ENCODE measurements around the gene CUBN.
A peak's percentile ranks its signal among the peaks of the same experiment; 100 is the strongest.

Gene CUBN

DNA sequence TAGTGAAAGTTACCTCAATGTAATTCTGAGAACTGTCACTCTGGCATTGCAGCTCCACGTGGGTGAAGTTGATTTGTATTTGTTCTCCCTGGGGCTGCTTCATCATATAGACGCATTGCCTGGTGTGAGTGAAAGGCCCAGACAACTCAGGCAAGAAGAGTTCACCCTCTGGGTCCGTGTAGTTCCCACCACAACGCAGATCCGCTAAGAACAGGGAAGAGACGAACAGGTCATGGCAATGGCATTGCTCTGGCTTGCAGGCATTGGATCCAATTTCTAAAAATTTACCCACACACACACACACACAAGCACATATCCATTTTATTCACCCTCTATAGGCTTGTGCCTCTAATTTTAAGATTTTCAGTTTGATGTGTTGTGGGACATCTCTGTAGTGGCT, 45.4 kb downstream of the CUBN start:
- no peak for DNase-seq
- Histone ChIP-seq H3K27ac (ENCODE audit: insufficient read depth in 1 of 2, low read depth in 1 of 2, low read length in 2 of 2, poor library complexity in 1 of 2, severe bottlenecking in 2 of 2) (no peak overlapping the region), H3K4me1 (ENCODE audit: control extremely low read depth in 1 of 4, control insufficient read depth in 4 of 4, insufficient read depth in 4 of 4, low read length in 3 of 4) (no peaks in the 10 kb centered on the region), H3K27me3 (replicated peaks in 2 of 5; ENCODE audit: control insufficient read depth in 4 of 5, insufficient read depth in 5 of 5, low read length in 4 of 5) (no peaks in the 10 kb centered on the region), H3K9me3 (ENCODE audit: control extremely low read depth in 1 of 5, control insufficient read depth in 4 of 5, insufficient read depth in 2 of 5, low read depth in 1 of 5, low read length in 4 of 5) (no peaks in the 10 kb centered on the region), H3K36me3 (ENCODE audit: control insufficient read depth in 4 of 4, insufficient read depth in 4 of 4, low read length in 3 of 4) (no peaks in the 10 kb centered on the region), H3K4me3 (ENCODE audit: control insufficient read depth in 1 of 7, extremely low read depth in 1 of 7, insufficient read depth in 4 of 7, low read depth in 2 of 7, low read length in 6 of 7) (no peak overlapping the region)
- ChIA-PET POLR2A (no interaction called here), CTCF (no interaction called here)
- 93% methylated on average over 5 of the region's 6 CpGs for WGBS (ENCODE audit: insufficient coverage)

- no peak overlapping the region for H3K4me3 ChIP-seq (ENCODE audit: control insufficient read depth in 1 of 7, extremely low read depth in 1 of 7, insufficient read depth in 4 of 7, low read depth in 2 of 7, low read length in 6 of 7)
- POLR2A ChIA-PET: no interaction called here
- H3K27me3 ChIP-seq (replicated peaks in 2 of 5; ENCODE audit: control insufficient read depth in 4 of 5, insufficient read depth in 5 of 5, low read length in 4 of 5): no peaks in the 10 kb centered on the region
- no peaks in the 10 kb centered on the region for H3K9me3 ChIP-seq (ENCODE audit: control extremely low read depth in 1 of 5, control insufficient read depth in 4 of 5, insufficient read depth in 2 of 5, low read depth in 1 of 5, low read length in 4 of 5)
- no peaks in the 10 kb centered on the region for H3K36me3 ChIP-seq (ENCODE audit: control insufficient read depth in 4 of 4, insufficient read depth in 4 of 4, low read length in 3 of 4)
- WGBS (ENCODE audit: insufficient coverage): 100% methylated on average over 2 of the region's 2 CpGs
- no peaks in the 10 kb centered on the region for H3K4me1 ChIP-seq (ENCODE audit: control extremely low read depth in 1 of 4, control insufficient read depth in 4 of 4, insufficient read depth in 4 of 4, low read length in 3 of 4)
- no peak for DNase-seq
- CTCF ChIA-PET: interaction anchor here (1.6 kb wide), 1 partner anchor 16 kb away, joined by 3 read pairs; no protein-coding TSS in a partner anchor
- H3K27ac ChIP-seq (ENCODE audit: insufficient read depth in 1 of 2, low read depth in 1 of 2, low read length in 2 of 2, poor library complexity in 1 of 2, severe bottlenecking in 2 of 2): no peak overlapping the region
Observed at GRCh38 chr10:17081431-17081830, 48.2 kb downstream of the CUBN start.

- no peaks in the 10 kb centered on the region for H3K27me3 ChIP-seq (replicated peaks in 2 of 5; ENCODE audit: control insufficient read depth in 4 of 5, insufficient read depth in 5 of 5, low read length in 4 of 5)
- H3K4me1 ChIP-seq (ENCODE audit: control extremely low read depth in 1 of 4, control insufficient read depth in 4 of 4, insufficient read depth in 4 of 4, low read length in 3 of 4): no peaks in the 10 kb centered on the region
- no peak for DNase-seq
- WGBS (ENCODE audit: insufficient coverage): 100% methylated on average over 1 of the region's 2 CpGs
- no peaks in the 10 kb centered on the region for H3K36me3 ChIP-seq (ENCODE audit: control insufficient read depth in 4 of 4, insufficient read depth in 4 of 4, low read length in 3 of 4)
- ChIA-PET CTCF (interaction anchor here (0.9 to 1.5 kb wide), 3 partner anchors 10 to 194 kb away, joined by 3 read pairs; no protein-coding TSS in a partner anchor), POLR2A (no interaction called here)
- H3K9me3 ChIP-seq (ENCODE audit: control extremely low read depth in 1 of 5, control insufficient read depth in 4 of 5, insufficient read depth in 2 of 5, low read depth in 1 of 5, low read length in 4 of 5): no peaks in the 10 kb centered on the region
- no peak overlapping the region for H3K4me3 ChIP-seq (ENCODE audit: control insufficient read depth in 1 of 7, extremely low read depth in 1 of 7, insufficient read depth in 4 of 7, low read depth in 2 of 7, low read length in 6 of 7)
- H3K27ac ChIP-seq (ENCODE audit: insufficient read depth in 1 of 2, low read depth in 1 of 2, low read length in 2 of 2, poor library complexity in 1 of 2, severe bottlenecking in 2 of 2): no peak overlapping the region
Observed at GRCh38 chr10:17077890-17078289, 51.7 kb downstream of the CUBN start.

GRCh38 chr10:17077346-17077781, 52.2 kb downstream of the CUBN start:
- Histone ChIP-seq H3K4me1 (ENCODE audit: control extremely low read depth in 1 of 4, control insufficient read depth in 4 of 4, insufficient read depth in 4 of 4, low read length in 3 of 4) (no peaks in the 10 kb centered on the region), H3K4me3 (ENCODE audit: control insufficient read depth in 1 of 7, extremely low read depth in 1 of 7, insufficient read depth in 4 of 7, low read depth in 2 of 7, low read length in 6 of 7) (no peak overlapping the region), H3K27me3 (replicated peaks in 2 of 5; ENCODE audit: control insufficient read depth in 4 of 5, insufficient read depth in 5 of 5, low read length in 4 of 5) (no peaks in the 10 kb centered on the region), H3K36me3 (ENCODE audit: control insufficient read depth in 4 of 4, insufficient read depth in 4 of 4, low read length in 3 of 4) (no peaks in the 10 kb centered on the region), H3K9me3 (ENCODE audit: control extremely low read depth in 1 of 5, control insufficient read depth in 4 of 5, insufficient read depth in 2 of 5, low read depth in 1 of 5, low read length in 4 of 5) (no peaks in the 10 kb centered on the region), H3K27ac (ENCODE audit: insufficient read depth in 1 of 2, low read depth in 1 of 2, low read length in 2 of 2, poor library complexity in 1 of 2, severe bottlenecking in 2 of 2) (no peak overlapping the region)
- no CpG with 5 or more reads among the region's 5 CpGs for WGBS (ENCODE audit: insufficient coverage)
- POLR2A ChIA-PET: no interaction called here
- no peak for DNase-seq
- CTCF ChIA-PET: interaction anchor here (0.9 to 1.5 kb wide), 3 partner anchors 10 to 195 kb away, joined by 3 read pairs; no protein-coding TSS in a partner anchor

- Histone ChIP-seq H3K4me1 (ENCODE audit: control extremely low read depth in 1 of 4, control insufficient read depth in 4 of 4, insufficient read depth in 4 of 4, low read length in 3 of 4) (no peaks in the 10 kb centered on the region), H3K27ac (ENCODE audit: insufficient read depth in 1 of 2, low read depth in 1 of 2, low read length in 2 of 2, poor library complexity in 1 of 2, severe bottlenecking in 2 of 2) (no peak overlapping the region), H3K9me3 (ENCODE audit: control extremely low read depth in 1 of 5, control insufficient read depth in 4 of 5, insufficient read depth in 2 of 5, low read depth in 1 of 5, low read length in 4 of 5) (no peaks in the 10 kb centered on the region), H3K27me3 (replicated peaks in 2 of 5; ENCODE audit: control insufficient read depth in 4 of 5, insufficient read depth in 5 of 5, low read length in 4 of 5) (no peaks in the 10 kb centered on the region), H3K4me3 (ENCODE audit: control insufficient read depth in 1 of 7, extremely low read depth in 1 of 7, insufficient read depth in 4 of 7, low read depth in 2 of 7, low read length in 6 of 7) (no peak overlapping the region), H3K36me3 (ENCODE audit: control insufficient read depth in 4 of 4, insufficient read depth in 4 of 4, low read length in 3 of 4) (no peaks in the 10 kb centered on the region)
- no peak for DNase-seq
- CTCF ChIA-PET: interaction anchor here (1.0 kb wide), 1 partner anchor 12 kb away, joined by 3 read pairs; no protein-coding TSS in a partner anchor
- POLR2A ChIA-PET: no interaction called here
- WGBS (ENCODE audit: insufficient coverage): 84% methylated on average over 6 of the region's 8 CpGs
Observed at GRCh38 chr10:17076626-17077345, 52.8 kb downstream of the CUBN start.

- CTCF ChIA-PET: interaction anchor here (0.6 kb wide), 1 partner anchor 1019 kb away, joined by 4 read pairs; no protein-coding TSS in a partner anchor
- WGBS (ENCODE audit: insufficient coverage): 100% methylated on average over 2 of the region's 2 CpGs
- Histone ChIP-seq H3K4me1 (ENCODE audit: control extremely low read depth in 1 of 4, control insufficient read depth in 4 of 4, insufficient read depth in 4 of 4, low read length in 3 of 4) (no peaks in the 10 kb centered on the region), H3K36me3 (ENCODE audit: control insufficient read depth in 4 of 4, insufficient read depth in 4 of 4, low read length in 3 of 4) (no peaks in the 10 kb centered on the region), H3K27me3 (replicated peaks in 2 of 5; ENCODE audit: control insufficient read depth in 4 of 5, insufficient read depth in 5 of 5, low read length in 4 of 5) (no peaks in the 10 kb centered on the region), H3K9me3 (ENCODE audit: control extremely low read depth in 1 of 5, control insufficient read depth in 4 of 5, insufficient read depth in 2 of 5, low read depth in 1 of 5, low read length in 4 of 5) (no peaks in the 10 kb centered on the region), H3K27ac (ENCODE audit: insufficient read depth in 1 of 2, low read depth in 1 of 2, low read length in 2 of 2, poor library complexity in 1 of 2, severe bottlenecking in 2 of 2) (no peak overlapping the region), H3K4me3 (ENCODE audit: control insufficient read depth in 1 of 7, extremely low read depth in 1 of 7, insufficient read depth in 4 of 7, low read depth in 2 of 7, low read length in 6 of 7) (no peak overlapping the region)
- POLR2A ChIA-PET: interaction anchor here (0.6 kb wide), 1 partner anchor 162 kb away, joined by 10 read pairs; no protein-coding TSS in a partner anchor
- peak in 1 of 3 donors; percentile 13 for DNase-seq
Observed at GRCh38 chr10:17075533-17076359, 53.9 kb downstream of the CUBN start.

- no peaks in the 10 kb centered on the region for H3K4me1 ChIP-seq (ENCODE audit: control extremely low read depth in 1 of 4, control insufficient read depth in 4 of 4, insufficient read depth in 4 of 4, low read length in 3 of 4)
- POLR2A ChIA-PET: no interaction called here
- no peak overlapping the region for H3K4me3 ChIP-seq (ENCODE audit: control insufficient read depth in 1 of 7, extremely low read depth in 1 of 7, insufficient read depth in 4 of 7, low read depth in 2 of 7, low read length in 6 of 7)
- no peak overlapping the region for H3K27ac ChIP-seq (ENCODE audit: insufficient read depth in 1 of 2, low read depth in 1 of 2, low read length in 2 of 2, poor library complexity in 1 of 2, severe bottlenecking in 2 of 2)
- DNase-seq: no peak
- H3K27me3 ChIP-seq (replicated peaks in 2 of 5; ENCODE audit: control insufficient read depth in 4 of 5, insufficient read depth in 5 of 5, low read length in 4 of 5): no peaks in the 10 kb centered on the region
- no peaks in the 10 kb centered on the region for H3K36me3 ChIP-seq (ENCODE audit: control insufficient read depth in 4 of 4, insufficient read depth in 4 of 4, low read length in 3 of 4)
- CTCF ChIA-PET: no interaction called here
- no peaks in the 10 kb centered on the region for H3K9me3 ChIP-seq (ENCODE audit: control extremely low read depth in 1 of 5, control insufficient read depth in 4 of 5, insufficient read depth in 2 of 5, low read depth in 1 of 5, low read length in 4 of 5)
Observed at GRCh38 chr10:17074541-17074847, 55.1 kb downstream of the CUBN start.

Measured in common myeloid progenitor, CD34-positive (primary cell).